Mesendoderm (in vitro differentiated cells): ENCODE data around the gene DUOX1.

ENCODE experiments used
- DNase-seq: peaks from one replicate; pipeline ENCODE4 v3.0.0; 2013
- H2AK5ac ChIP-seq: 2 replicates; pipeline ENCODE4 v1.6.1; 2013; ENCODE audit warnings: low read length, inconsistent platforms
- H2BK120ac ChIP-seq: 2 replicates; pipeline ENCODE4 v1.6.1; 2013; ENCODE audit warnings: low read depth, mild to moderate bottlenecking, low read length, moderate library complexity, mixed read lengths
- H2BK15ac ChIP-seq: replicated peaks from 2 replicates; pipeline ENCODE4 v1.6.1; 2013; ENCODE audit warnings: low read depth, mild to moderate bottlenecking, moderate library complexity
- H2BK5ac ChIP-seq: 2 replicates; pipeline ENCODE4 v1.6.1; 2013; ENCODE audit warnings: low read length, inconsistent platforms
- H3K18ac ChIP-seq: 2 replicates; pipeline ENCODE4 v1.6.1; 2013; ENCODE audit warnings: mild to moderate bottlenecking, low read length, mixed read lengths
- H3K23ac ChIP-seq: one replicate; pipeline ENCODE4 v1.6.1; 2013; ENCODE audit warnings: low read length
- H3K27ac ChIP-seq: 2 replicates; pipeline ENCODE4 v1.5.1; 2013; ENCODE audit warnings: low read depth, mild to moderate bottlenecking, inconsistent platforms, low read length, moderate library complexity
- H3K27me3 ChIP-seq: 2 replicates; pipeline ENCODE4 v1.6.1; 2013; ENCODE audit warnings: low read length, control low read depth, mild to moderate bottlenecking, inconsistent platforms; ENCODE audit not compliant: insufficient read depth, poor library complexity
- H3K36me3 ChIP-seq: 2 replicates; pipeline ENCODE4 v1.6.1; 2013; ENCODE audit warnings: low read length, inconsistent platforms; ENCODE audit not compliant: control insufficient read depth, insufficient read depth
- H3K4ac ChIP-seq: one replicate; pipeline ENCODE4 v1.6.1; 2013; ENCODE audit warnings: low read depth, mild to moderate bottlenecking, low read length, moderate library complexity
- H3K4me1 ChIP-seq: 2 replicates; pipeline ENCODE4 v1.6.1; 2013; ENCODE audit warnings: low read depth, low read length, inconsistent platforms; ENCODE audit not compliant: control insufficient read depth
- H3K4me2 ChIP-seq: 2 replicates; pipeline ENCODE4 v1.6.1; 2013; ENCODE audit warnings: low read length
- H3K4me3 ChIP-seq: 2 replicates; pipeline ENCODE4 v1.5.1; 2013; ENCODE audit warnings: mild to moderate bottlenecking, low read length
- H3K56ac ChIP-seq: one replicate; pipeline ENCODE4 v1.6.1; 2013; ENCODE audit warnings: low read length
- H3K79me1 ChIP-seq: 2 replicates; pipeline ENCODE4 v1.6.1; 2013; ENCODE audit warnings: low read length, inconsistent platforms
- H3K79me2 ChIP-seq: 2 replicates; pipeline ENCODE4 v1.6.1; 2013; ENCODE audit warnings: mild to moderate bottlenecking, low read length; ENCODE audit not compliant: control insufficient read depth, insufficient read depth
- H3K9ac ChIP-seq: 2 replicates; pipeline ENCODE4 v1.6.1; 2013; ENCODE audit warnings: low read length, inconsistent platforms
- H4K5ac ChIP-seq: one replicate; pipeline ENCODE4 v1.6.1; 2013; ENCODE audit warnings: low read length
- H4K8ac ChIP-seq: one replicate; pipeline ENCODE4 v1.6.1; 2013; ENCODE audit warnings: low read depth, mild to moderate bottlenecking, control low read depth, low read length, moderate library complexity
- WGBS: extraction: QIAGEN DNeasy Blood & Tissue Kit; methylation state at CpG from one replicate; pipeline ENCODE4 v1.1.7; 2013; ENCODE audit warnings: low lambda C conversion rate, missing lambda C conversion rate; ENCODE audit not compliant: insufficient coverage; ENCODE audit errors: extremely low coverage; 5-methylcytosine and 5-hydroxymethylcytosine counted together

Gene DUOX1

GRCh38 chr15:45163508-45163856 lies 33.7 kb downstream of the DUOX1 start:
- peaks cover 1% of the 10 kb centered on the region for H3K4me1 ChIP-seq
- no peak overlapping the region for H3K4me3 ChIP-seq
- H4K5ac ChIP-seq: no peak overlapping the region
- H2AK5ac ChIP-seq: no peak overlapping the region
- no peak overlapping the region for H3K4ac ChIP-seq
- no peak overlapping the region for H3K18ac ChIP-seq
- no peak for DNase-seq
- no peaks in the 10 kb centered on the region for H3K27me3 ChIP-seq
- H4K8ac ChIP-seq: no peak overlapping the region
- H3K79me2 ChIP-seq: no peaks in the 10 kb centered on the region
- no peak overlapping the region for H3K23ac ChIP-seq
- no CpG with 5 or more reads among the region's 9 CpGs for WGBS
- no peak overlapping the region for H2BK5ac ChIP-seq
- no peak overlapping the region for H3K27ac ChIP-seq
- no peaks in the 10 kb centered on the region for H3K79me1 ChIP-seq
- H2BK15ac ChIP-seq: no peak overlapping the region
- H3K36me3 ChIP-seq: no peaks in the 10 kb centered on the region
- no peak overlapping the region for H3K9ac ChIP-seq
- H2BK120ac ChIP-seq: no peak overlapping the region
- no peak overlapping the region for H3K56ac ChIP-seq
- H3K4me2 ChIP-seq: no peak overlapping the region

GRCh38 chr15:45164914-45165313 lies 35.1 kb downstream of the DUOX1 start:
- H4K8ac ChIP-seq: no peak overlapping the region
- H3K4me2 ChIP-seq: no peak overlapping the region
- DNase-seq: no peak
- H3K4me1 ChIP-seq: peaks cover 5% of the 10 kb centered on the region
- no peak overlapping the region for H3K56ac ChIP-seq
- no peak overlapping the region for H3K18ac ChIP-seq
- no peaks in the 10 kb centered on the region for H3K79me2 ChIP-seq
- H2BK120ac ChIP-seq: no peak overlapping the region
- H2BK15ac ChIP-seq: no peak overlapping the region
- no peak overlapping the region for H2BK5ac ChIP-seq
- no peaks in the 10 kb centered on the region for H3K27me3 ChIP-seq
- no peak overlapping the region for H3K4me3 ChIP-seq
- no peaks in the 10 kb centered on the region for H3K36me3 ChIP-seq
- no peak overlapping the region for H4K5ac ChIP-seq
- H3K23ac ChIP-seq: no peak overlapping the region
- no CpG with 5 or more reads among the region's 1 CpG for WGBS
- no peaks in the 10 kb centered on the region for H3K79me1 ChIP-seq
- H3K9ac ChIP-seq: no peak overlapping the region
- H2AK5ac ChIP-seq: no peak overlapping the region
- H3K4ac ChIP-seq: no peak overlapping the region
- no peak overlapping the region for H3K27ac ChIP-seq

DNA sequence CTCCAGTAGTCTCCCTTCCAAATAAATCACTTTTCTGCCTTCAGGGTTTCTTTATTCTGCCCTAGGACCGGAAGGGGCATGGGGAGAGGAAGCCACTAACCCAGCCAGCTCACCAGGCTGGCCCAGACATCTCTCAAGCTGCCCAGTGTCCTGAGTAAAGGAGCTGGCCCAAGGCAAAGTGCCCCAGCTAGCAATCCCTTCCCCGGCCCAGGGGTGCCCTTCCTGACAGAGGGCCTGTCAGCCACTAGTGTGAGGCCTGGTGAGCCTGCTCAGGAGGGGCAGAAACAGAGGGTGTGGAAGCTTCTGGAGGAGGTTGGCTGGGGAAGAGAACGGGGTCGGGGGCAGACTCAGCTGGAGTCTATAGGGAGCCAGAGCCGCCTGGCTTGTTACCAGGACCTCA lies 35.7 kb downstream of the DUOX1 start:
- H3K36me3 ChIP-seq: no peaks in the 10 kb centered on the region
- no peak overlapping the region for H3K4ac ChIP-seq
- no peak overlapping the region for H2AK5ac ChIP-seq
- WGBS: no CpG with 5 or more reads among the region's 5 CpGs
- H3K79me2 ChIP-seq: no peaks in the 10 kb centered on the region
- no peak overlapping the region for H3K4me2 ChIP-seq
- peaks cover 6% of the 10 kb centered on the region for H3K4me1 ChIP-seq
- no peak overlapping the region for H4K5ac ChIP-seq
- H3K56ac ChIP-seq: no peak overlapping the region
- H2BK5ac ChIP-seq: no peak overlapping the region
- no peaks in the 10 kb centered on the region for H3K27me3 ChIP-seq
- H2BK15ac ChIP-seq: no peak overlapping the region
- no peaks in the 10 kb centered on the region for H3K79me1 ChIP-seq
- no peak overlapping the region for H4K8ac ChIP-seq
- H3K27ac ChIP-seq: no peak overlapping the region
- no peak overlapping the region for H2BK120ac ChIP-seq
- H3K4me3 ChIP-seq: no peak overlapping the region
- H3K23ac ChIP-seq: no peak overlapping the region
- DNase-seq: no peak
- no peak overlapping the region for H3K9ac ChIP-seq
- no peak overlapping the region for H3K18ac ChIP-seq

GRCh38 chr15:45166834-45167630 lies 37.2 kb downstream of the DUOX1 start:
- DNase-seq: peak; percentile 95
- Histone ChIP-seq H3K79me2 (no peaks in the 10 kb centered on the region), H2BK5ac (peak overlapping the region; percentile 20), H3K56ac (peak overlapping the region; percentile 94), H3K79me1 (no peaks in the 10 kb centered on the region), H3K23ac (peak overlapping the region; percentile 24), H3K9ac (peak overlapping the region; percentile 86), H3K27me3 (no peaks in the 10 kb centered on the region), H4K8ac (peak overlapping the region; percentile 65), H3K36me3 (no peaks in the 10 kb centered on the region), H2BK120ac (peak overlapping the region; percentile 32), H2BK15ac (no peak overlapping the region), H4K5ac (no peak overlapping the region), H3K4me1 (peaks cover 6% of the 10 kb centered on the region), H3K4ac (peak overlapping the region; percentile 91), H3K4me2 (peak overlapping the region; percentile 67), H2AK5ac (no peak overlapping the region), H3K18ac (peak overlapping the region; percentile 78), H3K27ac (peak overlapping the region; percentile 94), H3K4me3 (peak overlapping the region; percentile 68)
- WGBS: no CpG with 5 or more reads among the region's 79 CpGs

DNA sequence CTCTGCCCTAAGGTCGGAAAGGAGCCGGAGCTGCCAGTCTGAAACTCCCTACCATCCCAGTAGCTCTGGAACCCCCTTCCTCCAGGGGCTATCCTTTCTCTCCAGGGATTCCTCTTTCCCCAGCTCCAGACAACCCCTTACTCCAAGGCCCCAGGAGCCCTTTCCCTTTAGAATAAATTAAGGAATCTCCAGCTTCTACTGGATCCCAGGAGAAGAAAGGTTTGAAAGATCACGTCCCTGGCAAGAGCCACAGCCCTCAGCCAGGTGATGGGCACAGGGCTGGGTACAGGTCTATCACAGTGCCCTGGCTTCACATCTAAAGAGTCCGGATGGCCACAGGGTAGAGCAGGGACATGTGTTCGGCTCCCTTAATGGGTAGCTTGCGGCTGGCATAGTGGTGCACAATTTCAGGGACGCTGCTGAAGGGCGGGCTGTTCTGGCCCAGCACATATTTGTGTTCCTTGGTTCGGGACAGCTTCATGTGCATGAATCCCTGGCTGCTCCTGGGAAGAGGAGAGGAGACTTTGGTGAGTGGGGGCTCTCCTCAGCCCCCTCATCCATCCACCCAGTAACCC lies 37.9 kb downstream of the DUOX1 start:
- peaks cover 6% of the 10 kb centered on the region for H3K4me1 ChIP-seq

More for the DNA sequence above, 37.9 kb downstream of the DUOX1 start:
- no CpG with 5 or more reads among the region's 9 CpGs for WGBS
- H3K36me3 ChIP-seq: no peaks in the 10 kb centered on the region
- DNase-seq: no peak
- H3K4ac ChIP-seq: no peak overlapping the region
- H3K27ac ChIP-seq: no peak overlapping the region
- H3K79me1 ChIP-seq: no peaks in the 10 kb centered on the region
- peak overlapping the region; percentile 86 for H3K9ac ChIP-seq
- no peak overlapping the region for H2BK5ac ChIP-seq
- H3K4me2 ChIP-seq: no peak overlapping the region
- no peaks in the 10 kb centered on the region for H3K27me3 ChIP-seq
- H3K4me3 ChIP-seq: no peak overlapping the region
- H2AK5ac ChIP-seq: peak overlapping the region; percentile 6
- H3K18ac ChIP-seq: peak overlapping the region; percentile 78
- no peak overlapping the region for H2BK120ac ChIP-seq
- peak overlapping the region; percentile 94 for H3K56ac ChIP-seq
- no peak overlapping the region for H4K8ac ChIP-seq
- H2BK15ac ChIP-seq: no peak overlapping the region
- H3K79me2 ChIP-seq: no peaks in the 10 kb centered on the region
- no peak overlapping the region for H4K5ac ChIP-seq
- no peak overlapping the region for H3K23ac ChIP-seq
